G401.6 (cell line): ENCODE results near the gene CASQ1.

Experiments used
- FAIRE-seq: peaks from 2 replicates; lab custom pipeline; 2012; peaks lifted over from hg19 to GRCh38; lab: Jason Lieb, UNC

The CASQ1 gene

GRCh38 chr1:160189649-160190625 is at the start of gene CASQ1:
CASQ1 (plus strand) TSS chr1:160190575; CDS start chr1:160190752, 177 bp downstream.
- no peak for FAIRE-seq

GRCh38 chr1:160143695-160144094 is 46.7 kb upstream of the CASQ1 start:
- no peak for FAIRE-seq

- FAIRE-seq = no peak
Measured at GRCh38 chr1:160144921-160145320, 45.5 kb upstream of the CASQ1 start.

GRCh38 chr1:160146107-160146506 is 44.3 kb upstream of the CASQ1 start:
- no peak for FAIRE-seq

GRCh38 chr1:160148121-160148520 is 42.3 kb upstream of the CASQ1 start:
- no peak for FAIRE-seq

- FAIRE-seq = no peak
Measured at GRCh38 chr1:160149233-160149632, 41.1 kb upstream of the CASQ1 start.

GRCh38 chr1:160149716-160150115 is 40.7 kb upstream of the CASQ1 start:
- FAIRE-seq = no peak

GRCh38 chr1:160151303-160151702 is 39.1 kb upstream of the CASQ1 start, which contains the start of gene ATP1A4:
ATP1A4 (plus strand) TSS chr1:160151603; CDS start chr1:160152041, 438 bp downstream.
- no peak for FAIRE-seq

- FAIRE-seq = no peak
Measured at GRCh38 chr1:160154790-160155189, 35.6 kb upstream of the CASQ1 start.

GRCh38 chr1:160156361-160156760 is 34.0 kb upstream of the CASQ1 start:
- no peak for FAIRE-seq

- no peak for FAIRE-seq
Measured at GRCh38 chr1:160157174-160157573, 33.2 kb upstream of the CASQ1 start.

- no peak for FAIRE-seq
Measured at GRCh38 chr1:160158031-160158430, 32.3 kb upstream of the CASQ1 start.

- FAIRE-seq = no peak
Measured at GRCh38 chr1:160158534-160158933, 31.8 kb upstream of the CASQ1 start.

GRCh38 chr1:160159846-160160245 is 30.5 kb upstream of the CASQ1 start:
- FAIRE-seq = no peak

GRCh38 chr1:160161965-160162705 is 28.2 kb upstream of the CASQ1 start:
- no peak for FAIRE-seq

- no peak for FAIRE-seq
Measured at GRCh38 chr1:160162931-160163330, 27.4 kb upstream of the CASQ1 start.

- FAIRE-seq = no peak
Measured at GRCh38 chr1:160163615-160164014, 26.8 kb upstream of the CASQ1 start.

- no peak for FAIRE-seq
Measured at GRCh38 chr1:160164121-160164520, 26.3 kb upstream of the CASQ1 start.

GRCh38 chr1:160166166-160166868 is 24.1 kb upstream of the CASQ1 start:
- no peak for FAIRE-seq

GRCh38 chr1:160167056-160167455 is 23.3 kb upstream of the CASQ1 start:
- no peak for FAIRE-seq

GRCh38 chr1:160167580-160167979 is 22.8 kb upstream of the CASQ1 start:
- FAIRE-seq = no peak

GRCh38 chr1:160168016-160168415 is 22.4 kb upstream of the CASQ1 start:
- no peak for FAIRE-seq
